ENCODE data around the gene C15orf61.

Gene C15orf61

GRCh38 chr15:67543348-67543718 lies 22.4 kb downstream of the C15orf61 start:
- DNase-seq (ENCODE audit: low read depth): no peak

GRCh38 chr15:67544475-67544874 lies 23.5 kb downstream of the C15orf61 start:
- no peak overlapping the region for H3K4me3 ChIP-seq (ENCODE audit: low read length)
- no peak for DNase-seq (ENCODE audit: low read depth)

More at GRCh38 chr15:67543348-67543718, 22.4 kb downstream of the C15orf61 start:
- no peak for TF ChIP-seq CTCF (conservative IDR thresholded peaks at IDR 0.05; ENCODE audit: low read length)
- H3K4me3 ChIP-seq (ENCODE audit: low read length): peak overlapping the region; percentile 90

GRCh38 chr15:67545864-67546263 lies 24.9 kb downstream of the C15orf61 start:
- no peak for DNase-seq (ENCODE audit: low read depth)
- TF ChIP-seq CTCF (conservative IDR thresholded peaks at IDR 0.05; ENCODE audit: low read length): no peak
- no peak overlapping the region for H3K4me3 ChIP-seq (ENCODE audit: low read length)

More at GRCh38 chr15:67544475-67544874, 23.5 kb downstream of the C15orf61 start:
- no peak for TF ChIP-seq CTCF (conservative IDR thresholded peaks at IDR 0.05; ENCODE audit: low read length)

- no peak for TF ChIP-seq CTCF (conservative IDR thresholded peaks at IDR 0.05; ENCODE audit: low read length)
- no peak overlapping the region for H3K4me3 ChIP-seq (ENCODE audit: low read length)
- no peak for DNase-seq (ENCODE audit: low read depth)
These were observed 26.1 kb downstream of the C15orf61 start for GRCh38 chr15:67547064-67547463.

- H3K4me3 ChIP-seq (ENCODE audit: low read length): no peak overlapping the region
- no peak for DNase-seq (ENCODE audit: low read depth)
- TF ChIP-seq CTCF (conservative IDR thresholded peaks at IDR 0.05; ENCODE audit: low read length): no peak
These were observed 26.9 kb downstream of the C15orf61 start for GRCh38 chr15:67547836-67548235.

GRCh38 chr15:67548236-67548852 lies 27.4 kb downstream of the C15orf61 start:
- peak; percentile 41 for DNase-seq (ENCODE audit: low read depth)
- H3K4me3 ChIP-seq (ENCODE audit: low read length): no peak overlapping the region
- TF ChIP-seq CTCF (conservative IDR thresholded peaks at IDR 0.05; ENCODE audit: low read length): no peak

- no peak for DNase-seq (ENCODE audit: low read depth)
- TF ChIP-seq CTCF (conservative IDR thresholded peaks at IDR 0.05; ENCODE audit: low read length): no peak
- H3K4me3 ChIP-seq (ENCODE audit: low read length): no peak overlapping the region
These were observed 28.1 kb downstream of the C15orf61 start for GRCh38 chr15:67548862-67549651.

All from AG10803 (cell line).